Neutrophil (primary cell): Measurements from ENCODE around the gene PADI1.

Experiments used
- H3K27ac ChIP-seq: fragments of 200-600 bp; sonication (generic); 2 replicates; pipeline ENCODE4 v1.5.1; 2016; ENCODE audit warnings: mild to moderate bottlenecking, moderate library complexity
- H3K27me3 ChIP-seq: fragments of 200-600 bp; sonication (generic); 2 replicates; pipeline ENCODE4 v1.6.0; 2016; ENCODE audit warnings: mild to moderate bottlenecking
- H3K36me3 ChIP-seq: fragments of 200-600 bp; sonication (generic); 2 replicates; pipeline ENCODE4 v1.5.1; 2017
- H3K4me1 ChIP-seq, 2 experiments: fragments of 200-600 bp in 1 of 2; sonication (generic) in 1 of 2; 1 replicate in 1 of 2; 2 replicates in 1 of 2; pipeline versions ENCODE4 v1.5.1 to v1.6.1; 2013 to 2016; ENCODE audit warnings: low read depth in 1 of 2, low read length in 1 of 2, mild to moderate bottlenecking in 1 of 2, moderate library complexity in 1 of 2; ENCODE audit not compliant: control insufficient read depth in 1 of 2, insufficient read depth in 1 of 2
- H3K4me3 ChIP-seq, 2 experiments: fragments of 200-600 bp in 1 of 2; sonication (generic) in 1 of 2; 1 replicate in 1 of 2; 2 replicates in 1 of 2; pipeline ENCODE4 v1.5.1; 2013 to 2016; ENCODE audit warnings: low read depth in 1 of 2, low read length in 1 of 2, mild to moderate bottlenecking in 1 of 2, moderate library complexity in 1 of 2
- H3K9me3 ChIP-seq: fragments of 200-600 bp; sonication (generic); 2 replicates; pipeline ENCODE4 v1.5.1; 2016
- CTCF ChIP-seq: fragments of 200-600 bp; sonication (generic); IDR thresholded peaks from 2 replicates; pipeline ENCODE4 v1.5.1; 2016; ENCODE audit warnings: antibody characterized with exemption

PADI1 gene

DNA sequence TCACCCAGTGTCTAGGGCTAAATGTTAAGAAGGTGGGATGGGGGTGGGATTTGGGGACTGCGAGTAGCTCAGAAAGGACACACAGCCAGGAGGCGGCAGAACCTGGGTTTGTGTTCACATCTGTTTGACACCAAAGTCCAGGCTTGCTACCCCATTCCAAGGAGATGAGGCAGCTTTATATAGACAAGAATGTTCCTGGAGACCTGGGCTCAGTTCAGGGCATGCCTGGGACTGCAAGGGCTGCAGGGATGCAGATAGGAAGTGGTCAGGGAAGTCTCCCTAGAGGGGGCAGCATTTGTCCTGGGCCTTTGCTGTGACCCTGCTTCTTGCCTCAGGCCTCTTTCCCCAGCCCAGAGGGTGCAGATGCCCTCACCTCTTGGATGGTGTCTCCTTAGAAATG lies 60.2 kb downstream of the PADI1 start:
- Histone ChIP-seq H3K36me3 (no peaks in the 10 kb centered on the region), H3K4me3 (no peak overlapping the region), H3K27me3 (no peaks in the 10 kb centered on the region), H3K4me1 (no peaks in the 10 kb centered on the region), H3K27ac (no peak overlapping the region), H3K9me3 (no peaks in the 10 kb centered on the region)
- no peak for TF ChIP-seq CTCF

DNA sequence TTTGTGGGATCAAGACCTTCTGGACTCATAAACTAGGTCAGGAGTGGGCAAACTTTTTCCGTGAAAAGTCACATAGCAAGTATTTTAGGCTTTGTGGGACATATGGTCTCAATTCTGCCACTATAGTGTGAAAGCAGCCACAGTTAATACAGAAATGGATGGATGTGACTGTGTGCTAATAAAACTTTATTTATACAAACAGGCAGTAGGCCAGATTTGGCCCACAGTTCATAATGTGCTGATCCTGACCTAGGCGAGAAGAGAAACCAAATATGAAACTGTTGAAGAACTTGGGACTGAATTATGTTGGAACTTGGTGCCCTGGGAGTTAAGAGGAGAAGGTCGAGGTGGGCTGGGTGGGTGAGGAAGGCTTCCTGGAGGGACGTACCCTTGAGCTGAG lies 61.0 kb downstream of the PADI1 start:
- TF ChIP-seq CTCF, result no peak
- Histone ChIP-seq H3K4me3 (no peak overlapping the region), H3K36me3 (no peaks in the 10 kb centered on the region), H3K27me3 (no peaks in the 10 kb centered on the region), H3K9me3 (no peaks in the 10 kb centered on the region), H3K4me1 (no peaks in the 10 kb centered on the region), H3K27ac (no peak overlapping the region)

- Histone ChIP-seq H3K9me3 (no peaks in the 10 kb centered on the region), H3K36me3 (no peaks in the 10 kb centered on the region), H3K4me3 (no peak overlapping the region), H3K27ac (no peak overlapping the region), H3K4me1 (peaks cover 16 to 20% of the 10 kb centered on the region in 2 experiments), H3K27me3 (no peaks in the 10 kb centered on the region)
- TF ChIP-seq CTCF, result no peak
These were observed 66.2 kb downstream of the PADI1 start for GRCh38 chr1:17270891-17271765.

GRCh38 chr1:17272066-17272465 lies 67.1 kb downstream of the PADI1 start:
- Histone ChIP-seq H3K9me3 (no peaks in the 10 kb centered on the region), H3K27me3 (no peaks in the 10 kb centered on the region), H3K36me3 (no peaks in the 10 kb centered on the region), H3K4me3 (no peak overlapping the region), H3K4me1 (peaks cover 26 to 29% of the 10 kb centered on the region in 2 experiments), H3K27ac (no peak overlapping the region)
- TF ChIP-seq CTCF, result no peak

GRCh38 chr1:17272646-17273045 lies 67.7 kb downstream of the PADI1 start:
- Histone ChIP-seq H3K36me3 (no peaks in the 10 kb centered on the region), H3K4me3 (no peak overlapping the region), H3K9me3 (no peaks in the 10 kb centered on the region), H3K27me3 (no peaks in the 10 kb centered on the region), H3K4me1 (peaks cover 32 to 35% of the 10 kb centered on the region in 2 experiments), H3K27ac (no peak overlapping the region)
- no peak for TF ChIP-seq CTCF
